ENCODE results near the gene CAMK2B.

CAMK2B gene

DNA sequence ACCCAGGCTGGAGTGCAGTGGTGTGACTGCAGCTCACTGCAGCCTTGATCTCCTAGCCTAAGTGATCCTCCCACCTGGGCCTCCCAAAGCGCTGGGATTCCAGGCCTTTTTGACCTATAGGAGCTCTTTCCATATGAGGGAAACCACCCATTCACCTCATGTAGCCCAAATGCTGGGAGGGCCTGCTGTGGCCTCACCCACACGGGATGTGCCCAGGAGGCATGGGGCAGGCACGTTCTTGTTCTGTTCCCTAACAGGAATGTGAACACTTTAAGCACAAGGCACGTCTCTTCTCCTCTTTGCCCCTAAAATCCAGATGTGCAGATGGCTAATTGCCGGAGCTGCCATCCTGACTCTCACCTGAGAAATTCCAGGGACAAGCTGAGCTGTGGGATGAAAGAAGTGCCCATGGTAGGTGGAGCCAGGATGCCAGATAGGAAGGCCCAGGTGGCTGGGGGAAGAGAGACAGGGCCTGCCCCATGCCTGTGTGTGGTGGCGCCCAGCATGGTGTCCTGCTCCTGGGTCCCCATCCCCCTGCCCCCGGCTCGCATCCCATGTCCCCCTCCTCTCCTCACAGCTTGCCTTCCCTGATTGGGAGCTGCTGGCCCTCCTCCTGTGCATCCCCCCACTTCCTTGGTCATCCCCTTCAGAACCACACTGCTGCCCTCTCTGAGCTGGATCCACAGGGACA is 17.3 kb downstream of the CAMK2B start:
- no peak for DNase-seq

DNA sequence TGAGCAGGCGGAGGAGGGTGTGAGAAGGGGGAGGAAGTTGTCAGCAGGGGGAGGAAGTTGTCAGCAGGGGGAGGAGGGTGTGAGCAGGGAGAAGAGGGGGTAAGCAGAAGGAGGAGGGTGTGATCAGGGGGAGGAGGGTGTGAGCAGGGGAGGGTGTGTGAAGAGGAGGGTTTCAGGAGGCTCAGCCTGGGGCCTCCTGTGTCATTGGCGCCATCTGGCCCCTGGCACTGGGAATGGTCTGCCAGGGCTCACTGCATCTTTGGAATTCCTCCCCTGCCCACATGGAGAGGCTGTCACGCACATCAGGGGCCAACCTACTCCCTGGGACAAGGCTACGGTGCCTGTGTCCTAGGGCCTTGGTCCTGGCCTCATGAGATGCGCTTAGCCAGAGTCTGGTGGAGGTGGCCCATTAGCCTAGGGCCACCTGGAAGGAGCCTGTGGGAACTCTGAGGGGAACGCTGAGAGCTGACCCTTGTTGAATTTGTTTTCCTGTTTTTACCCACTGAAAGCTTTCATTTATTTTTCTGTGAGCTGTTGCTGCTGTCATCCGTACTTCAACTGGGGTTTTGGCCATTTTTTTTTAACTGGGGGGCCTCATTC is 18.0 kb downstream of the CAMK2B start:
- no peak for DNase-seq

DNA sequence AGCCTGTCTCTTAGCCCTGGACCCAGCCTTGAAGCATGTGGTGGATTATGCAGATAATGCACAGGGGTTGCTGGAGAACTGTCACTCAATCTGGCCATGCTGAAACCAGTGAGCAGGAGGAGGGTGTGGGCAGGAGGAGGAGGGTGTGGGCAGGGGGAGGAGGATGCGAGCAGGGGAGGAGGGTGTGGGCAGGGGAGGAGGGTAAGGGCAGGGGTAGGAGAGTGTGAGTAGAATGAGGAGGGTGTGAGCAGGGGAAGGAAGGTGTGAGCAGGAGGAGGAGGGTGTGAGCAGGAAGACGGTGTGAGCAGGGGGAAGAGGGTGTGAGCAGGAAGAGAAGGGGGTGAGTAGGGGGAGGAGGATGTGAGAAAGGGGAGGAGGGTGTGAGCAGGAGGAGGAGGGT is 18.8 kb downstream of the CAMK2B start:
- DNase-seq, result no peak

DNA sequence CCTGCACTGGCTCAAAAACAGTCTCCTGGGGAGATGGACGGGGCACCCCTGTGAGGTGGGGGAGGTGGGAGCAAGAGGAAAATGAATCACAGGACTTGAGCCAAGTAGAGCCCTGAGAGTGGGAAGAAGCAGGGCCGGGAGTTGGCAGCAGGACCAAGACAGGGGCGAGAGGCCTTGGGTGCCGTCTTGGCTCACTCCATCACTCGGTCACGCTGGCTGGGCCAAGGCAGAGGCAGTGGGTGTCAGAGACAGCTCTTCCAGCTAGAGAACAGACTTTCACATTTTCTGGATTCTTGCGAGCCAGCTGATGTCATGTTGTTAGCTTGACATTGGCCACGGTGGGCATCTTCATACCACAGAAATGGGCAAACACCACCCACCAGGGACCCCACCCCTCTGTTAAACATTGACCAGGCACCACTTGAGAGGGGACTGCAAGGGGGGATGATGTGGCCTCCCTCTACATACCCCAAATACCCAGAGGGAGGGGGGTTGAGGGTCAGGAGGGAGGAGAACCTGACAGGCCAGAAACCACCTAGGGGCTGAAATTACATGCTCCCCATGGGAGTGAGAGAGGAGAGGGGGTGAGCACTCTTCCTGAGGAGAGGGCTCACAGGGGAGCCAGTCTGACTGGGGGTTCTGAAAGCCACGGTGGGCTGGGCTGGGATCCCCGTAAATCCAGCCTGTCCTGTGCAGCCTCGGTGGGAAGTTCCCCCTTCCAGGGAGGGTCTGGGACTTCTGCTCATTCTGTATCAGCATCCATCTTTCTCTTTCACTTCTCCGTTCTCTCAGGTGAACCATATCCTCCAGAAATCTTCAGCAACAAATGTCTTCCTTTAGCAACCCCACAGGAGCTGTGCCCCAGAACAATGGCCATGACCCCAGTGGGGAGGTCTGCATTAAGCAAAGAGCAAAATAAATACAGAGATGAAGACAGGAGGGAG is 19.6 kb downstream of the CAMK2B start:
- DNase-seq, result no peak

DNA sequence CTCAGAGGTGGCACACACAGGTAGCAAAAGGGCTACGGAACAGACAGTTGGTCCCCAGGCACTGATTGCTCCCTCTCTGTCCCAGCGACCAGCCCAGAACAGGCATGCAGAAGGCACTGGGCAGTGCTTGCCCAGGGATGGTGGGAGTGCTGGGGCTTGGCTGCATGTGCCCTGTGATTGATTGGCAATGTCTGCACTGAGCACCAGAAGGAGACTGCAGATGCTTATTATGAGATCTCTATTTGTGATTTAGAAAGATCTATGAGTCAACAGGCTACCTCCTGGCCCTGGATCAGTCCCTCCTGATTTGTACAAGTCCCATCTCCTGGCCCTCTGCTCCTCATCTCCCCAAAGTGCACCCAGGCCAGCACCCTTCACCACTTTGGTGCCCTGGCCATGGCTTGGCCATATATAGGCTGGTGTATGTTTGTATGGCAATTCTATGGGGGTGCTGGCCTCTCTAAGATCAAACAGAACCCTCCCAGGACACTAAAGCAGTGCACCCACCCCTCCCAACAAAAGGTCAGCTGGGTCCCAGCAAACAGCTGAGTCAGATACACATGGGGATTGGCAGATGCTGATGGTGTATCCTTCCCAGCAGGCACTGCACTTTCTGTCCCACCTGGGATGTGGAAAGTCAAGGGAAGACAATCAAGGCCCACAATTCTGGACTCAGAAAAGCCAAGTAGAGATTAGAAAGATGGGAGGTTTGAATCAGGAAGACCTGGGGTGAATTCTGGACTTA is 30.9 kb downstream of the CAMK2B start:
- DNase-seq, result no peak

DNA sequence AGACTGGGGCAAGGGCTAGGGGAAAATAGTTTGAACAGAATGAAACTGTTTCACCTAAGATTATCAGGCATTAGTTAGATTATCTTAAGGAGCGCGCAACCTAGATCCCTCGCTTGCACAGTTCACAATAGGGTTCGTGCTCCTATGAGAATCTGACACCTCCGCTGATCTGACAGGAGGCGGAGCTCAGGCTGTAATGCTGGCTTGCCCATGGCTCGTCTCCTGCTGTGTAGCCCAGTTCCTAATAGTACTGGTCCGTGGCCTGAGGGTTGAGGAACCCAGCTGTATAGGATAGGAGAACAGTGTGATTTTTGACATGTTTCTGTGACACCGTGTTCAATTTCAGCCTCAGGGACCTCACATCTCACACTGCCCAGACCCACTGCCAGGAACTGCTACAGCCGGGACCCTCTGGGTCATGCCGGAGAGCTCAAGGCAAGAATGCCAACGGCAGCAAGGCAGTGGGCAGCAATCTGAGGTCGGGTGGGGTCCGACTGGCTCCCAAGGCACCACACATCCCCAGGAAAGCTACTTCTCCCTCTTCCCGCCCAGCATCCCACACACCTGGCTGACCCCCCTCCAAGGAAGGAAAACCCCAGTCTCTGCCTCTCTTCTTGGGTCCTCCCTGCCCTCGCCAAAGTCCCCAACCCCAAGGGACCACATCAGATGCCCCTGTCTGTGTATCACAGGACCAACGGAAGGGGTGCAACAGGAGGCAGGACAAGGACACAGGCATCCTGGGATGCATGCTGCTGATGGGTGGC is 31.7 kb downstream of the CAMK2B start:
- no peak for DNase-seq

DNA sequence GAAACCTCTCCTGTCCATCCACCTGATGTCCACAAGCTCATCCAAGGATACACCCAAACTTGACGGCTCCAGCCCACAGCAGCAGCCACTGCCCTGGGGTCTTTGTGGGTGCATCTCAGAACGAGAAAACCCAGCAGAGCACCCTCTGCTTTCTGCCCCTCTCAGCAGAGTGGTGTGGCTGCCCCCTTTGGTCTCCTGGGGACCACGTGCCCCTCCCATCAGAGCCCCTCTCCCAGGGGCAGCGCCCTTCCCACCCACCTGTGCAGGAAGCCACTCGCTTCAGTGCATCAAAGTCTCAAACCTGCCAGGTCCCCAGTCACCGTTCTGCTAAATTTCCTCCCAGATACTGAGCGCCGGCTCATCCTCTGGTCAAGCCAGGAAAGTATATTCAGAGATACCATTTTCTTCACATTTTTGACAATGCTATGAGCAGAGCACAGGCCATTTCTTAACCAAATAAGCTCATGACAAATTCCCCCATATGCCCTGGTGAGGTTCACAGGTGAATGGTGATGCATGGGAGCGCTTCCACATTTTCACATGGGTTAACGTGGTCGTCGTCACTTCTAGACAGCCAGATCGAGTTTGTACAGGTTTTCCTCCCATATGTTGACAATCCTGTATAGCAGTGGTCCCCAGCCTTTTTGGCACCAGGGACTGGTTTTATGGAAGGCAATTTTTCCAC is 32.4 kb downstream of the CAMK2B start:
- no peak for DNase-seq

DNA sequence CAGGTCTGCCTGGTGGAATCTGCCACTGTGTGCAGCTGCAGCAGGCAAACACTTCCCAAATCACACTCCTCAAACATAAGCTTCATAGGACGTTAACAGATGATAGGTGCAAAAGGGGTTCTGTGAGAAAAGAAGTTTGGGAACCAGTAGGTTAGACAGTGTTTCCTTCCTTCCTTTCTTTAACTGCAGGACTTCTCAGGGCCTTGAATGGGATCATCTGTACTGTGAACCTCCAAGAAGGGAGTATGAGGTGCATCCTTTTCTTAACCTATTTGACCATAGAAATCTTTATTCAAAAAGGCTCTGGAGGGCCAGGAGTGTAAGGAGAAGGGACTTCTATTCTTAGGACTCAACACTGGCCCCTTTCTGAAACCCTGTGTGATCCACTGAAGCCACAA is 33.0 kb downstream of the CAMK2B start:
- no peak for DNase-seq

DNA sequence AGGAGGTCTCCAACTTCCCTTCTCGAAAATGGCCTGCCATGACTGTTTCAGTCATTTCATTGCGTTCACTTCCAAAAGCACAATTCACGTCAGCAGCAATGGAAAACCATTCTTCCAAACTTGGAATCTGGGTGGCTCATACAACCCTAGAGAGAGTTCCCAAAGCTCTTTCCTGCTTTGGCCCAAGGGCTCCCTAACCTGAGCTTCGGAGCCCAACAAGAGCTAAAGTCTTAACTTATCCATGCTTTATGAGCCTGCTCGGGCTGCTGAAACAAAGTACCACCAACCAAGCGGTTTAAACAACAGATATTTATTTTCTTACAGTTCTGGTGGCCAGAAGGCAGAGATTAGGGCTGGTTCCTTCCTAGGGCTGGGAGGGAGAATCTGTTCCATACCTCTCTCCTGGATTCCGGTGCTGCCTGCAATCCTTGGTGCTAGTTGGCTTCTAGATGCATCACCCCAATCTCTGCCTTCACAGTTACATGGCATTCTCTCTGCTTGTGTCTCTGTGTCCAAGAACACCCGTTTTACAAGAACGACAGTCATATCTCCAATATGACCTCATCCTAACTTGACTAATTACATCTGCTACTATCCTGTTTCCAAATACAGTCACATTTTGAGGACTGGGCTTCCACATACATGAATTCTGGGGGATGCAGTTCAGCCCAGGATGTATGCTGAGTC is 33.5 kb downstream of the CAMK2B start:
- no peak for DNase-seq

DNA sequence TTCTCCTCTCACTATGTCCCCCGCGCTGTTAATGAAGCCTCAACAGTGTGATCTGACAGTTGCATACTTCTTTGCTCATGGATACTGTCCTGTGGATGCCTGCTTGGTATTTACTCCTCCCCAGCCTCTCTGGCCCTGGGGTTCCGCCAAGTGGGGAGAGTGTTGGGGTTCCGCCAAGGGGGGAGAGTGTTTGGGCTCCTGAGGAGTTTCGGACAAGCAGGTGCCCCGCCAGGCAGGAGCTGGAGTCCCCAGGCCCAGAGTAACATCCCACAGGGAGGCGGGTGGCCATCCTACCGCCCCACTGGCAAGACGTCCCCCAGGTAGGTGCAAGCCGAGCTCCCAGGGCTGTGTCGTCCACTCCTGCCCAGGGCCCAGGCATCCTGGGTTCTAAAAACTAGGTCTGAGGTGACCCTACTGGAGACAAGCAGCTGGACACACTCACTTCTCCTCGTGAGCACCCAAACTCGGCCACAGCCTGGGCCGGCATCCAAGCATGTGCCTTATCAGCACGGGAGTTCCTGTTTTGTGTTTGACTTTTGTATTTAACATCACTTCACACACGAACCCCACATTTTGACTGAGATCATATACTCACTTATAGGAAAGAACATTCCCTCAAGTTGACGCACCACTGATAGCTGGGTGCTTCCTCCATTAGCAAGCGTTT is 34.2 kb downstream of the CAMK2B start:
- no peak for DNase-seq

DNA sequence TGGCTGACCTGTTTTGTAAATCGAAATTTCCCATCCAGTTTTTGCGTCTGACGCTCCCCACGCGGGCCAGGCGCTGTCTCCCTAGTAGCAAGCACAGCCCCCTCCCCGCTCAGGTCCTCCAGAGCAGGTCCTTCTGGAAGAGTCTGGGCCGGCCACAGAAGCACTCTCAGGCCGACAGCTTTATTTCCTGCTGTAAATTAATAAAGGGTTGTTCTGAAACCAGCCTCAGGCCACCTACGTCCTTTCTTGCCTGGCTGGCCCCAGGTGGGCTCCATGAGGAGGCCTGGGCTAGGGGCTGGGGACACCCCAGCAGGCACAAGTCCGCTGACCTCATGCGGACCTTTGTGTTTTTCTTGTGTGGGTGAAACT is 35.2 kb downstream of the CAMK2B start:
- DNase-seq, result no peak

DNA sequence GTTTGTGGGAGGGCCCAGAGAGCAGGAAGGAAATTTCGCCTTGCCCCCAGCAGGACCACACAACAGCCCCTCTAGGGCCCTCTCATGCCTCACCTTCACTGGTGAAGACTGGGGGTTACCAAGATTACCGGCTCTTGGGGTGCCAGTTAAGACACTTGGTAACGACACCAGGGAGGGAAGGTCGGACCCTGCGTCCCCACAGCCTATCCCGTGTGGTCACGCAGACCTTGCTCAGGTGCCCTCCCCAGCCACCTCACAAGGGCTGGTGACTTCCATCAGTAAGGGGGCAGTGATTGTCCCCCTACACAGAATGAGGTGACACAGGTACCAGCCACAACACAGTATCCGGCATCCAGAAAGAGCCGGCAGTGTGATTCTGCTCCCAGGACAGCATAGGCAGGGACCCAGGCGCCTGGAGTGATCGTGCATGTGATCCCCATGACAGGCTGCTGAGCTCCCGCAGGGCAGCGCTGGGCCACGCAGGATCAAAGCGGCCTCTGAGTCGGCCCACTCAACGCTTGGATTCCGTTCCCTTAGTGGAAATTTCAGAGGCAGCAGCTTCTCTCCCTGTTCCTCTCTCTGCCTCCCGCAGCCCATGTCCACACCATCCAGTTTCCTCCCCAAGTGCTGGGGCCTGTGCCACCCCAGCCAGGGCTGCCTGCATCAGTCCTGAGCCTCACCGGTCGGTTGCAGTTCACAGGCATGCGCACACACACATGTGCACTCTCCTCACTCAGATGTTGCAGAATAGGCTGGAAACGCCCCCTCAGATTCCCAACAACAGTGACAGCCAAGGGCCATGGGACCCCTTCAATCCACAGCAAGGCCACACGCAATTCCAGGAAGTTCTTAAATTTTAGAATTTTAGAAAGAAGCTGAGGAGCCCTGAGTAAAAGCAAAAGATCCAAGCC is 35.8 kb downstream of the CAMK2B start:
- no peak for DNase-seq

DNA sequence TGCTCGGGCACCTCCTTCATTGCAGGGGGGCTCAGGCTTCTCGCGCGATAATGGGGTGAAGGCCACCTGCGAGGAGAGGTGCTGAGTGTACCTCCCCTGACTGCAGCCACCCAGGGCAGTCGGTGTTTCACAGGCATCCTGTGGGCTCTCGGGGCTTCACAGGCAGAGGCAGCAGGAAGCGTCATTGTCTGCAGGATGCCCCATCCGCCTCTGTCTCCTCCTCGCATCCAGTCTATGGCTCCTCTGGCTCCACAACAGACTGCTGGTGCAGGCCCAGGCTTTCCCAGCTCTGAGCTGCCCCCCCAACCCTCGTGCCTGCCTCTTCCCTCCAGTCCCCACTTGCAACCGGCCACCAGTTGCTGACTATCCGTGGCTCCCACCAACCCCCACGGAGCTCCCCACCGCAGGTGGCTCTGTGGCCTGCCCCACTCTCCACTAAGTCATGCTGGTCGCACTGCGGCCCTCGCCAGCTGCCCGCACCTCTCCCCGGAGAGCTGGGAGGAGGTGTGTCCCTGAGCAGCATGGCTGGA is 36.5 kb downstream of the CAMK2B start:
- no peak for DNase-seq

DNA sequence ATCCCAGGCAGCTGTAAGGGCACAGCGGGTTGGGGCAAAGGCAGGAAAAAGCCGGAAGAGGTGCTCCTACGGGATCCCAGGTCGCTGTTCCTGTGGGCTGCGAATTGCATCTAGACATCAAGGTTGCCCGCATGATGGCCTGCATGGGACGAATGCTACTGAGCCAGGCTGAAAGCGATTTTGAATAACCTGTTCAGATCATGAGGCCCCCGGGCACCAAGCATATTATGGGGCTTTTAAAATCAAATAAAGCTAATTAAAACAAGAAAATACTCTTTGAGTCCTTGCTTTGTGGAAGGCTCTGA is 37.1 kb downstream of the CAMK2B start:
- no peak for DNase-seq

DNA sequence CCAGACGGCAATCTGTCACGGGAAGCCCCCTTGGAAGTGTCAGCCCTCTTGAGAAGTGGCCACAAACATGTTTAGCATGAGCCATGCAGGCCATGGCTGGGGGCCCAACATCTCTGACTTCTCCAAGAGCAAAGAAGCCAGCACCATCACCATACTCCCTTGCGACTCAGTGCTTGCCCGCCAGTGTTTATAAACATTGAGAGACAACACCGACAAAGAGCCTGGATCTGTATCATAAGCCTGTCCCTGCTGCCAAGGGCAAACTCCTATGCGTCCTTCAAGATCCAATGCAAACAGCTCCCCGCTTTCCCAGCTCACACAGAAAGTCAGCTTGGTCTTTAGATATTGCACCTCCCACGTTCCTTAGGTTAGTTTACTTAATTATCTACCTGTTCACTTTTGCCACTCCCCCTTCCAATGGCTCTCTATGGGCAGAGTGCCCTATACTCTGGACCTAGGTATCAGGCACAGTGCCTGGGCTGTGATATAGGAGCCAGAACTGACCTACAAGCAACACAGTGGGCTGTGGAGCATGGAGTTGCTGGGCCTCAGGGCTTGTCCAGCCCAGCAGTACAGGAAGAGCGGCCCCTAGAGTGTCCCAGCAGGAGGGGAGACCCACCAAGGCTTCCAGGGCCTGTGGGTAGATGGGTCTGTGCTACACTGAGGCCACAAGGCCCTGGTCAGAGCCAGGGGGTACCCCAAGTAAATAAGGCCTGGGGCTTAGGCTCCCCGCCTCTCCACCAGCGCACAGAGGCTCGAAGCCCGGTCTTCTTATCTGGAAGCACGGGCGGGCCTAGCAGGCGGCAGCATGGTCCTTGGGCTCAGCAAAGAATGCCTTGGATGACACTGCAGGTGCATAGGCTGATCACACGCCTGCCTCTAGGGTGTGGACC is 37.7 kb downstream of the CAMK2B start:
- no peak for DNase-seq

DNA sequence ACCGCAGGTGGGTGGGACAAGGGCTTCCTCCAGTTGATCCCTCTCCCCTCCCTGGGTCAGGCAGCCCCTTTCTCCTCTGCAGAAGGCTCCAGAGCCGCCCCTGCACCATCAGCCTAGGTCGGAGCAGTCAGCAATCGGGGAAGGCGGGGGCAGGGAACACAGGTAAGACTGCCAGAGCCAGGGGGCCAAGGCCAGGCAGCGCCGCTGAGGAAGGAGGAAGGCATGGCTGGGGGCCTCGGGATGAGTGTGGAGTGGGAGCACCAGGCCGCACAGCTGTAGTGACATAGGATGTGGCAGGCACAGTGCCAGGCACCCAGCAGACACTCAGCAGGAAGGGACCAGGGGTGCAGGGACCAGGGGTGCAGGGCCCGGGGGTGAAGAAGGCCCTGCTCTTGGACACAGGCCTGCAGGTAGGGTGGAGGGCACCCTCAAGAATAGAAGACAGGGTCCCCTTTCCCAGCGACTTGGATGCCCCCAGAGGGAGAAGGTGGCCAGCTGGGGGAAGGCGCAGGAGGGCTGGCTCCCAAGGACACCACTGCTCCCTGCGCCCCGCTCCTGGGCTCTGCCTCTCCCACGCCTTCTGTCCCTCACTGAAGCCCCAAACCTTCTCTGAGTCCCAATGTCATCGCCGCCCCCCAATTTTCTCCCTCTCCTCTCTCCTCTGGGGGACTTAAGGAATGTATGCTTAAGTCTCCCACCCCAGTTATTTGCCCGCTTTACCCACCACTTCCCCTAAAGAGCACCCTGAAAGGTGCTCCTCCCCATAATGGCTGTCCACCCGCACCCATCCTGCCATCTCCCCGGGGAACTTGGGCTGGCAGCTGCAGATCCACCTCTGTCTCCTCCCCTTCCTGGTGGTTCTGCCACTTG is 38.5 kb downstream of the CAMK2B start:
- DNase-seq, result no peak

DNA sequence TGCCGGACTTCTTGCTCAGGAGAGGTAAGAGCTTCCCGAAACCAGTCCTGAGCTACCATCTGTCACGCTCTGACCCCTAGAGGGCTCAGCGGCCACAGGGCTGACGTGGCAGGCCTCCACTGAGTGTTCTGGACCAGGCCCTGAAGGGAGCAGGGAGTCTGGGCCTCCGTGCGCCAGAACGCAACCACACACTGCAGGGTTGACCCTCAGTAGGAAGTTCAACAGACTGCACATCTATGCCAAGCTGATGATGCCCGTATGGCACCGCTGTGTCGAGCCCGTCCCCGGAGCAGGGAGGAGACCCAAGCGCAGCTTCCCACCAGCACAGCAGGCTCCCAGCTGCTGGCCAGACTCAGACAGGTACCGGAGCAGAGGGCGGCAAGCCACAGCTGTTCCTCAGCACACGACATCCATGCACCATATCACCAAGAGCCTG is 39.2 kb downstream of the CAMK2B start:
- DNase-seq, result no peak
